ENCODE measurements around the gene C5. TPM values are rescaled to one million over a fixed set of nuclear protein-coding genes. Genes with fewer than 3 reads are reported as not detected.
A peak's percentile ranks its signal among the peaks of the same experiment; 100 is the strongest.

C5 gene
- total RNA-seq, 2 experiments from 2014 or later: 3.8 to 7.9 TPM

GRCh38 chr9:120946259-120946658, 103.8 kb downstream of the C5 start:
- H3K9me2 ChIP-seq (ENCODE audit: insufficient read depth, low read length): no peaks in the 10 kb centered on the region
- no peak overlapping the region for H3K4me2 ChIP-seq (ENCODE audit: low read length)
- H3K36me3 ChIP-seq (ENCODE audit: insufficient read depth, low read length): no peaks in the 10 kb centered on the region
- DNase-seq (ENCODE audit: low spot score): no peak
- no peak overlapping the region for H3K27ac ChIP-seq (ENCODE audit: low read depth, low read length, poor library complexity, severe bottlenecking)
- BruUV-seq (replicated peaks): no TSS peak
- TF ChIP-seq CTCF (conservative IDR thresholded peaks at IDR 0.05; ENCODE audit: low read length) (no peak), EZH2phosphoT487 (IDR thresholded peaks at IDR 0.05; ENCODE audit: borderline replicate concordance, low read depth, low read length) (no peak)
- ChIA-PET CTCF (ENCODE audit: unreplicated experiment) (no interaction called here), POLR2A (interaction anchor here (1.8 kb wide), 1 partner anchor 12 kb away, joined by 4 read pairs; no protein-coding TSS in a partner anchor)
- no peaks in the 10 kb centered on the region for H3K79me2 ChIP-seq (ENCODE audit: insufficient read depth, low read depth, low read length)
- no peak overlapping the region for H3K4me3 ChIP-seq (ENCODE audit: low read depth, low read length, poor library complexity, severe bottlenecking)
- peaks cover 21% of the 10 kb centered on the region for H3K4me1 ChIP-seq (ENCODE audit: insufficient read depth, low read length, poor library complexity, severe bottlenecking)
- no peaks in the 10 kb centered on the region for H3K9me3 ChIP-seq (ENCODE audit: low read length)
- no peak overlapping the region for H2AFZ ChIP-seq (ENCODE audit: low read length)
- H4K20me1 ChIP-seq (ENCODE audit: insufficient read depth, low read length): no peaks in the 10 kb centered on the region
- intact Hi-C loops (cut with micrococcal nuclease; ENCODE audit: unreplicated experiment): no loop called here

DNA sequence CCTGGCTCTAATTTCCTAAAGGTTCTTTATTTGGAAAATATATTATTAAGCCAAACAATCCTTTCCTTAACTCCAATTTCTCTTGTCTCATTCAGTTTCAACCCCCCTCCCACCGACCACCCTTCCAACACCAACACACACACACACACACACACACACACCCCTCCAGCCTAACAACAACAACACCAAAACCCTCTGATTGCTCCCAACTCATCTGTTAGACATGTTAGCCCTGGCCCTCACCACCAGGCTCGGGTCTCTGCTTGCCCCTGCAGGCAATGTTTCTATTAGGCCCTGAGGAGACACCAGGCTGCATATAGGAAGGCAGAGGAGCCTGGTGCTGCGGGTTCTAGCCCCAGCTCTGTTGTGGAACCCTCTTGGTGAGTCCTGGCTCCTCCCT, 105.1 kb downstream of the C5 start:
- BruUV-seq (replicated peaks): no TSS peak
- no peaks in the 10 kb centered on the region for H3K9me3 ChIP-seq (ENCODE audit: low read length)
- intact Hi-C loops (cut with micrococcal nuclease; ENCODE audit: unreplicated experiment): no loop called here
- H3K36me3 ChIP-seq (ENCODE audit: insufficient read depth, low read length): no peaks in the 10 kb centered on the region
- POLR2A ChIA-PET: no interaction called here
- H3K4me3 ChIP-seq (ENCODE audit: low read depth, low read length, poor library complexity, severe bottlenecking): no peak overlapping the region
- H3K4me1 ChIP-seq (ENCODE audit: insufficient read depth, low read length, poor library complexity, severe bottlenecking): peaks cover 23% of the 10 kb centered on the region
- H3K79me2 ChIP-seq (ENCODE audit: insufficient read depth, low read depth, low read length): no peaks in the 10 kb centered on the region
- H3K9me2 ChIP-seq (ENCODE audit: insufficient read depth, low read length): no peaks in the 10 kb centered on the region
- DNase-seq (ENCODE audit: low spot score): no peak
- TF ChIP-seq EZH2phosphoT487 (IDR thresholded peaks at IDR 0.05; ENCODE audit: borderline replicate concordance, low read depth, low read length) (no peak), CTCF (conservative IDR thresholded peaks at IDR 0.05; ENCODE audit: low read length) (no peak)
- H4K20me1 ChIP-seq (ENCODE audit: insufficient read depth, low read length): no peaks in the 10 kb centered on the region
- peak overlapping the region; percentile 53; the same call in 1 of the 2 replicates for H3K4me2 ChIP-seq (ENCODE audit: low read length)
- H2AFZ ChIP-seq (ENCODE audit: low read length): peak overlapping the region; percentile 86
- peak overlapping the region; percentile 69 for H3K27ac ChIP-seq (ENCODE audit: low read depth, low read length, poor library complexity, severe bottlenecking)
- CTCF ChIA-PET (ENCODE audit: unreplicated experiment): no interaction called here

DNA sequence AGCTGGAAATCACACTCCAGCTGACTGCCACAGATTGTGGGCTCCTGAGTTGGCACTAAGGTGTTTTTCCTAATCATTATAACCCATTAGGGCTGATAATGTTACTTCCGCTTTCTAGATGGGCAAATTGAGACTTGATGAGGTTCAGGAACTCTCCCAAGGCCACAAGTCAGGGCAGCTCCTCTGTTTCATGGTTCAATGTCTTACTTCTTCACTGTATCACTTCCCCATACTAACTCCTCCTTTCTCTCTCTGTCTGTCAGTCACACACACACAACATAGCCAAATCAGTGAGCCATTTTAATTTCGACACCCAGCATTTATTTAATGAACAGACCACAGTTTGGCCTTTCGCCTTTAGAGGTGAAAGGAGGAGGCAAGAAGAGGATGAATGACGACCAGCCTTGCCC, 105.6 kb downstream of the C5 start:
- TF ChIP-seq CTCF (conservative IDR thresholded peaks at IDR 0.05; ENCODE audit: low read length) (no peak), EZH2phosphoT487 (IDR thresholded peaks at IDR 0.05; ENCODE audit: borderline replicate concordance, low read depth, low read length) (no peak)
- Histone ChIP-seq H3K4me2 (ENCODE audit: low read length) (peak overlapping the region; percentile 53), H2AFZ (ENCODE audit: low read length) (peak overlapping the region; percentile 86), H3K4me1 (ENCODE audit: insufficient read depth, low read length, poor library complexity, severe bottlenecking) (peaks cover 28% of the 10 kb centered on the region), H3K79me2 (ENCODE audit: insufficient read depth, low read depth, low read length) (no peaks in the 10 kb centered on the region), H3K4me3 (ENCODE audit: low read depth, low read length, poor library complexity, severe bottlenecking) (no peak overlapping the region), H3K9me2 (ENCODE audit: insufficient read depth, low read length) (no peaks in the 10 kb centered on the region), H4K20me1 (ENCODE audit: insufficient read depth, low read length) (no peaks in the 10 kb centered on the region), H3K27ac (ENCODE audit: low read depth, low read length, poor library complexity, severe bottlenecking) (peak overlapping the region; percentile 69), H3K36me3 (ENCODE audit: insufficient read depth, low read length) (no peaks in the 10 kb centered on the region), H3K9me3 (ENCODE audit: low read length) (no peaks in the 10 kb centered on the region)
- intact Hi-C loops (cut with micrococcal nuclease; ENCODE audit: unreplicated experiment): no loop called here
- CTCF ChIA-PET (ENCODE audit: unreplicated experiment): no interaction called here
- peak; percentile 81 for DNase-seq (ENCODE audit: low spot score)
- BruUV-seq (replicated peaks): no TSS peak
- POLR2A ChIA-PET: interaction anchor here (0.6 to 1.3 kb wide), 3 partner anchors 16 to 151 kb away, joined by 4 to 6 read pairs (median 5); partner anchors contain the start of gene FBXW2
